ENCODE data around the gene PROKR2.

PROKR2 gene

DNA sequence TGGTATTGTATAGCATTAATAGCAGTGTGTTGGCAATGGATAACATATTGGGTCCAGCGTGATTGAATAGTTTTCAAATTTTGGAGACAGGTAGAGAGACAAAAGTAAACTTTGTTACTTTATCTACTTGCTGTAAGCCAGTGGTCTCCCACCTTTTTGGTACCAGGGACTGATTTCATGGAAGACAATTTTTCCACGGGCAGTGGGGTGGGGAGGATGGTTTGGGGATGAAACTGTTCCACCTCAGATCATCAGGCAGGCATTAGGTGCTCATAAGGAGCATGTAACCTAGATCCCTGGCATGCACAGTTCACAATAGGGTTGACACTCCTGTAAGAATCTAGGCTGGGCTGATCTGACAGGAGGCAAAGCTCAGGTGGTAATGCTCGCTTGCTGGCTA, 14.6 kb upstream of the PROKR2 start:
- in situ Hi-C loops (cut with HindIII; ENCODE audit: low pct_ligation_motif_present, low sequenced_read_pairs): no loop called here
- Histone ChIP-seq H3K27me3 (replicated peaks) (no peaks in the 10 kb centered on the region), H3K36me3 (replicated peaks) (no peaks in the 10 kb centered on the region), H3K4me3 (ENCODE audit: low read depth, low read length) (no peak overlapping the region), H3K27ac (no peak overlapping the region)
- TF ChIP-seq, protein P1, sequence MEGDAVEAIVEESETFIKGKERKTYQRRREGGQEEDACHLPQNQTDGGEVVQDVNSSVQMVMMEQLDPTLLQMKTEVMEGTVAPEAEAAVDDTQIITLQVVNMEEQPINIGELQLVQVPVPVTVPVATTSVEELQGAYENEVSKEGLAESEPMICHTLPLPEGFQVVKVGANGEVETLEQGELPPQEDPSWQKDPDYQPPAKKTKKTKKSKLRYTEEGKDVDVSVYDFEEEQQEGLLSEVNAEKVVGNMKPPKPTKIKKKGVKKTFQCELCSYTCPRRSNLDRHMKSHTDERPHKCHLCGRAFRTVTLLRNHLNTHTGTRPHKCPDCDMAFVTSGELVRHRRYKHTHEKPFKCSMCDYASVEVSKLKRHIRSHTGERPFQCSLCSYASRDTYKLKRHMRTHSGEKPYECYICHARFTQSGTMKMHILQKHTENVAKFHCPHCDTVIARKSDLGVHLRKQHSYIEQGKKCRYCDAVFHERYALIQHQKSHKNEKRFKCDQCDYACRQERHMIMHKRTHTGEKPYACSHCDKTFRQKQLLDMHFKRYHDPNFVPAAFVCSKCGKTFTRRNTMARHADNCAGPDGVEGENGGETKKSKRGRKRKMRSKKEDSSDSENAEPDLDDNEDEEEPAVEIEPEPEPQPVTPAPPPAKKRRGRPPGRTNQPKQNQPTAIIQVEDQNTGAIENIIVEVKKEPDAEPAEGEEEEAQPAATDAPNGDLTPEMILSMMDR (IDR thresholded peaks at IDR 0.05; ENCODE audit: low read depth, low read length, missing control alignments): no peak
- no peak for DNase-seq

DNA sequence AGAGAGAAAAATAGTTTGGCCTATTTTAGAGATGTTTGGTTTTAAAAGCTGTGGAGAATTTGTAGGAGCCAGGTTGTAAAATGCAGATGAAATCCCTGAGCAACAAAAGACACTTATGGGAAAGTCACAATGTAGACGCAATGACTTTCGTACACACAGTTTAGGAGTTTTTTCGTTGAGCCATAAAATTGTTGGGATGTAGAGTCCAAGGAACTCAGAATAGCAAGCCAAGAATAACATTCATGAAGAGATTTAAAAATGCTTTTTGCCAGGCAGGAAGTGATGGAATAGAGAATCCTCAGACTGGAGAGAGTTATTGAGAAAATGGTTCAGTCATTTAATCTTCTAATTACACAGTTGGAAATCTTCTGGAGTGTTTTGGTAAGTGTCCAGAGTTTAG, 11.5 kb upstream of the PROKR2 start:
- Histone ChIP-seq H3K27ac (no peak overlapping the region), H3K4me3 (ENCODE audit: low read depth, low read length) (no peak overlapping the region), H3K27me3 (replicated peaks) (no peaks in the 10 kb centered on the region), H3K36me3 (replicated peaks) (no peaks in the 10 kb centered on the region)
- in situ Hi-C loops (cut with HindIII; ENCODE audit: low pct_ligation_motif_present, low sequenced_read_pairs): no loop called here
- TF ChIP-seq, protein P1 (IDR thresholded peaks at IDR 0.05; ENCODE audit: low read depth, low read length, missing control alignments): no peak
- DNase-seq: no peak

DNA sequence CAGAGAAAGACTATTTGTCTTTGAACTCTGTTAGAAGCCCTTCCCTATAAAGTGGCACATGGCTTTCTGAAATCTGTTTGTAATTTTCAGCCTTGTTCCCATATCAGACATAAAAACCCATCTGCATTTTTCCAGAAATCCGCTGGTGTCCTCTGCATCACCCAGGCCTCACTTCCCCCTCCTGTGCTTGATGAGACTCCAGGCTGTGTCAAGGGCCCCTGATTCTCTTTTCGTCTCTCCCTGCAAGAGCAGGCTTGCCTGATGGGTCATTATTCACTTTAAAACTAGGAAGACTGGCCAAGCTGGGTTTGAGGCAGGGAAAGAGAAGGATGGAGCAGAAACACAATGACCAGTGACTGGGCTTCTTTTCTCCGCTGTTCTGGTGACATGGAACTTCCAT, 10.6 kb upstream of the PROKR2 start:
- Histone ChIP-seq H3K36me3 (replicated peaks) (no peaks in the 10 kb centered on the region), H3K27me3 (replicated peaks) (no peaks in the 10 kb centered on the region), H3K27ac (no peak overlapping the region), H3K4me3 (ENCODE audit: low read depth, low read length) (no peak overlapping the region)
- no peak for DNase-seq
- TF ChIP-seq, protein P1 (IDR thresholded peaks at IDR 0.05; ENCODE audit: low read depth, low read length, missing control alignments): no peak
- in situ Hi-C loops (cut with HindIII; ENCODE audit: low pct_ligation_motif_present, low sequenced_read_pairs): no loop called here

DNA sequence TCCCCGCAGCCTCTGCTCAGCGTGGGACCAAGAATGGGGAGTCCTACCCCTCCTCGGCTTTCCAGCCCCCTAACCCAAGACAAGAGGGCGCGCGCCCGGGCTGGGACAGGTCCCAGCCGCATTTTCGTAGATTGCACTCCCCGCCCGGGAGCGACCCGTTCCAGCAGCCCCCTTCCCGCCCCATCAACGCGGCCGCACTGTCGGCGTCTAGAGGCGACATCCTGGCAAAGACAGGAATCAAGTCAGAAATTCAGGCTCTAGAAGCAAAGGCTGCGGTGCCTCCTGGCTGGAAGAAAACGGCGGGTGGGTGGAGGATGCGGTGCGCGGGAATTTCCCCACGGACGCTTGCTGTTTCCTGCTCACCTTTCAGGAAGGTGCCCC, 957 bp downstream of the PROKR2 start:
- Histone ChIP-seq H3K27ac (no peak overlapping the region), H3K4me3 (ENCODE audit: low read depth, low read length) (no peak overlapping the region), H3K36me3 (replicated peaks) (no peaks in the 10 kb centered on the region), H3K27me3 (replicated peaks) (peaks cover 30% of the 10 kb centered on the region)
- DNase-seq: no peak
- TF ChIP-seq, protein P1 (IDR thresholded peaks at IDR 0.05; ENCODE audit: low read depth, low read length, missing control alignments): no peak
- in situ Hi-C loops (cut with HindIII; ENCODE audit: low pct_ligation_motif_present, low sequenced_read_pairs): no loop called here

DNA sequence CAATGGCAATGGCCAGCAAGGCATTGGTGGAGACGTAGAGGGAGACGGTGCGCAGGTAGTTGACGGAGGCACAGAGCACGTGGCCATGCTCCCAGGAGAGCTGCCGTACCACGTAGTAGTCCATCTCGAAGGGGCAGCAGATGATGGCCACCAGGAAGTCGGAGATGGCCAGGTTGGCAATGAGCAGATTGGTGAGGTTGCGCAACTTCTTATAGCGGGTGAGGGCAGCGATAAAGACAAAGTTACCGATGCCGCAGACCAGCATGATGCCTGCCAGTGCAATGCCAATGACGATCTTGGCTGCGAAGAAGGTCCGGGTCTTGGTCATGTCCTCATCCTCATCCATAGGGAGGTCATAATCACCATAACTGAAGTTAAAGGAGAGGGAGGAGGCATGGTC, 2.8 kb downstream of the PROKR2 start:
- in situ Hi-C loops (cut with HindIII; ENCODE audit: low pct_ligation_motif_present, low sequenced_read_pairs): no loop called here
- Histone ChIP-seq H3K4me3 (ENCODE audit: low read depth, low read length) (no peak overlapping the region), H3K36me3 (replicated peaks) (no peaks in the 10 kb centered on the region), H3K27me3 (replicated peaks) (peaks cover 30% of the 10 kb centered on the region), H3K27ac (no peak overlapping the region)
- no peak for DNase-seq
- TF ChIP-seq, protein P1 (IDR thresholded peaks at IDR 0.05; ENCODE audit: low read depth, low read length, missing control alignments): no peak

DNA sequence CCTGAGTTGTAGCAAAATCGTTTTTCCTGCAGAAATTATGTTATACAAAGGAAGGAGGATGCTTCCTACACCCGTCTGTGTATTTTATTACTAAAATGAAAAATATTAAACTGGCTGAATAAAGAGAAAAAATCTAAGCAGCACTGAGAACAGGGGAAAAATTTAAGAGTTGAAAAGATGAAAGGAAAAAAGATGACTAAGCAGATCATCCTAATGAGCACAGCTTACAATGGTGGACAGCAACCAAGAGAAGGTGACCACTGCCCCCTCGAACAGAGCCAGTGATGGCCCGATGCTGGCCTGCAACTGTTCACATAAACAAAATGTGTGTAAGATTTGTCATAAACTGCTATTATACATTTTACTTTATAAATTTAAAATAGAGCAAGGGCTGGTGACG, 4.2 kb downstream of the PROKR2 start:
- DNase-seq: no peak
- H3K36me3 ChIP-seq (replicated peaks): no peaks in the 10 kb centered on the region
- no peak overlapping the region for H3K4me3 ChIP-seq (ENCODE audit: low read depth, low read length)
- TF ChIP-seq, protein P1 (IDR thresholded peaks at IDR 0.05; ENCODE audit: low read depth, low read length, missing control alignments): no peak
- H3K27me3 ChIP-seq (replicated peaks): peaks cover 27% of the 10 kb centered on the region
- in situ Hi-C loops (cut with HindIII; ENCODE audit: low pct_ligation_motif_present, low sequenced_read_pairs): no loop called here
- no peak overlapping the region for H3K27ac ChIP-seq

Data from brain microvascular endothelial cell (primary cell).